Duodenal mucosa (tissue), 2 donors: ENCODE data around the gene MED15.

Experiments used
- H3K27ac ChIP-seq: one replicate; pipeline ENCODE4 v1.7.0; 2013; ENCODE audit warnings: low read depth, low read length
- H3K27me3 ChIP-seq, 2 donors: one replicate each; pipeline ENCODE4 v1.7.0; 2013; ENCODE audit warnings: low read length in 2 of 2, control low read depth in 1 of 2; ENCODE audit not compliant: insufficient read depth in 2 of 2, control insufficient read depth in 1 of 2
- H3K36me3 ChIP-seq, 2 donors: one replicate each; pipeline ENCODE4 v1.7.0; 2013; ENCODE audit warnings: low read length in 2 of 2, control low read depth in 1 of 2; ENCODE audit not compliant: insufficient read depth in 2 of 2, control insufficient read depth in 1 of 2
- H3K4me1 ChIP-seq, 2 donors: one replicate each; pipeline ENCODE4 v1.7.0; 2013; ENCODE audit warnings: low read length in 2 of 2, control low read depth in 1 of 2; ENCODE audit not compliant: insufficient read depth in 2 of 2, control insufficient read depth in 1 of 2
- H3K4me3 ChIP-seq, 2 donors: one replicate each; pipeline ENCODE4 v1.7.0; 2013; ENCODE audit warnings: low read length in 2 of 2, low read depth in 1 of 2
- H3K9ac ChIP-seq, 2 donors: one replicate each; pipeline ENCODE4 v1.7.0; 2013; ENCODE audit warnings: low read length in 2 of 2, low read depth in 1 of 2
- H3K9me3 ChIP-seq, 2 donors: one replicate each; pipeline ENCODE4 v1.7.0; 2013; ENCODE audit warnings: low read length in 2 of 2, control low read depth in 1 of 2; ENCODE audit not compliant: control insufficient read depth in 1 of 2

Gene MED15

GRCh38 chr22:20584029-20584871, 76.8 kb downstream of the MED15 start:
- no peaks in the 10 kb centered on the region for H3K4me1 ChIP-seq
- no peak overlapping the region for H3K4me3 ChIP-seq
- no peak overlapping the region for H3K27ac ChIP-seq
- H3K27me3 ChIP-seq: no peaks in the 10 kb centered on the region
- peaks cover 43 to 85% of the 10 kb centered on the region in 2 donors for H3K36me3 ChIP-seq
- no peak overlapping the region for H3K9ac ChIP-seq
- no peaks in the 10 kb centered on the region for H3K9me3 ChIP-seq

GRCh38 chr22:20584872-20585638, 77.6 kb downstream of the MED15 start:
- Histone ChIP-seq H3K36me3 (peaks cover 39 to 77% of the 10 kb centered on the region in 2 donors), H3K27ac (no peak overlapping the region), H3K27me3 (no peaks in the 10 kb centered on the region), H3K4me3 (no peak overlapping the region), H3K4me1 (no peaks in the 10 kb centered on the region), H3K9ac (no peak overlapping the region), H3K9me3 (no peaks in the 10 kb centered on the region)

GRCh38 chr22:20585639-20586402, 78.4 kb downstream of the MED15 start:
- peaks cover 33 to 70% of the 10 kb centered on the region in 2 donors for H3K36me3 ChIP-seq
- no peaks in the 10 kb centered on the region for H3K9me3 ChIP-seq
- H3K27me3 ChIP-seq: no peaks in the 10 kb centered on the region
- H3K9ac ChIP-seq: no peak overlapping the region
- H3K4me1 ChIP-seq: no peaks in the 10 kb centered on the region
- H3K27ac ChIP-seq: no peak overlapping the region
- no peak overlapping the region for H3K4me3 ChIP-seq

- Histone ChIP-seq H3K4me1 (no peaks in the 10 kb centered on the region), H3K36me3 (peaks cover 33 to 64% of the 10 kb centered on the region in 2 donors), H3K27me3 (no peaks in the 10 kb centered on the region), H3K27ac (no peak overlapping the region), H3K4me3 (no peak overlapping the region), H3K9me3 (no peaks in the 10 kb centered on the region), H3K9ac (no peak overlapping the region)
These were observed 79.0 kb downstream of the MED15 start for GRCh38 chr22:20586403-20586745.

- H3K27me3 ChIP-seq: no peaks in the 10 kb centered on the region
- peaks cover 33 to 54% of the 10 kb centered on the region in 2 donors for H3K36me3 ChIP-seq
- H3K4me3 ChIP-seq: no peak overlapping the region
- H3K9ac ChIP-seq: no peak overlapping the region
- H3K4me1 ChIP-seq: no peaks in the 10 kb centered on the region
- H3K9me3 ChIP-seq: no peaks in the 10 kb centered on the region
- H3K27ac ChIP-seq: no peak overlapping the region
These were observed 80.0 kb downstream of the MED15 start for GRCh38 chr22:20587206-20587958.

- Histone ChIP-seq H3K27ac (no peak overlapping the region), H3K4me1 (no peaks in the 10 kb centered on the region), H3K36me3 (peaks cover 28 to 46% of the 10 kb centered on the region in 2 donors)
These were observed 80.9 kb downstream of the MED15 start for GRCh38 chr22:20588092-20588842.

GRCh38 chr22:20588843-20589581, 81.6 kb downstream of the MED15 start:
- Histone ChIP-seq H3K9ac (no peak overlapping the region), H3K27ac (no peak overlapping the region), H3K36me3 (peaks cover 20 to 38% of the 10 kb centered on the region in 2 donors), H3K27me3 (no peaks in the 10 kb centered on the region), H3K4me3 (no peak overlapping the region), H3K4me1 (no peaks in the 10 kb centered on the region), H3K9me3 (no peaks in the 10 kb centered on the region)

More at GRCh38 chr22:20588092-20588842, 80.9 kb downstream of the MED15 start:
- no peak overlapping the region for H3K4me3 ChIP-seq
- no peak overlapping the region for H3K9ac ChIP-seq
- no peaks in the 10 kb centered on the region for H3K27me3 ChIP-seq
- H3K9me3 ChIP-seq: no peaks in the 10 kb centered on the region

- no peak overlapping the region for H3K27ac ChIP-seq
- no peaks in the 10 kb centered on the region for H3K9me3 ChIP-seq
- H3K27me3 ChIP-seq: no peaks in the 10 kb centered on the region
- H3K36me3 ChIP-seq: peaks cover 14 to 30% of the 10 kb centered on the region in 2 donors
- H3K4me3 ChIP-seq: no peak overlapping the region
- no peak overlapping the region for H3K9ac ChIP-seq
- no peaks in the 10 kb centered on the region for H3K4me1 ChIP-seq
These were observed 82.4 kb downstream of the MED15 start for GRCh38 chr22:20589614-20590476.
